Tracheal epithelial cell (primary cell): Measurements from ENCODE around the gene TMEM79. TPM values are rescaled to one million over a fixed set of nuclear protein-coding genes. Genes with fewer than 3 reads are reported as not detected.

Experiments
- total RNA-seq: library from RNA; depleted of rRNA; stranded (reverse); fragments of >200 nt; gene quantifications from 2 replicates; pipeline ENCODE4 v1.2.1, GENCODE V29; 2014

The TMEM79 gene
- total RNA-seq: 6.3 and 6.8 TPM in 2 replicates

GRCh38 chr1:156284112-156284511 is at the start of gene TMEM79:
Gene TMEM79, plus strand, starts transcription at chr1:156284325. Its CDS starts 902 bp downstream, at chr1:156285227.

GRCh38 chr1:156241926-156242325 is 42.2 kb upstream of the TMEM79 start, which contains the start of gene BGLAP:
Gene BGLAP, plus strand, starts transcription at chr1:156242184. Its CDS starts 48 bp downstream, at chr1:156242232.

GRCh38 chr1:156247460-156248322 is 36.4 kb upstream of the TMEM79 start, which contains the start of gene PAQR6:
Gene PAQR6, minus strand, starts transcription at chr1:156248056. Its CDS starts 1,325 bp downstream, at chr1:156246731.

GRCh38 chr1:156282479-156283222 is 1.5 kb upstream of the TMEM79 start, which contains the start of gene SMG5:
Gene SMG5, minus strand, starts transcription at chr1:156282825. Its CDS starts 145 bp downstream, at chr1:156282680.

GRCh38 chr1:156295391-156295947 is 11.3 kb downstream of the TMEM79 start, which contains the start of gene GLMP:
Gene GLMP, minus strand, starts transcription at chr1:156295679. Its CDS starts 34 bp downstream, at chr1:156295645.

GRCh38 chr1:156298852-156299357 is 14.8 kb downstream of the TMEM79 start, which contains the start of gene VHLL:
Gene VHLL, minus strand, starts transcription at chr1:156299307. Its CDS starts 118 bp downstream, at chr1:156299189.

GRCh38 chr1:156338180-156338976 is 54.3 kb downstream of the TMEM79 start, which contains the start of the genes CCT3 and TSACC:
Gene CCT3, minus strand, starts transcription at chr1:156338292. Its CDS starts 108 bp downstream, at chr1:156338184.
Gene TSACC, plus strand, starts transcription at chr1:156338526. Its CDS starts 1,232 bp downstream, at chr1:156339758.

Other genes with a start within 250 kb of the TMEM79 start
- 17.6 and 18.3 TPM in 2 replicates for gene UBQLN4, start 230.5 kb upstream of the TMEM79 start, total RNA-seq
- 48.4 and 74.9 TPM in 2 replicates for gene LAMTOR2, start 229.5 kb upstream of the TMEM79 start, total RNA-seq
- gene RAB25, start 223.2 kb upstream of the TMEM79 start, total RNA-seq: 52.2 and 69.4 TPM in 2 replicates
- 1.9 and 6.5 TPM in 2 replicates for gene MEX3A, start 201.9 kb upstream of the TMEM79 start, total RNA-seq
- 687 and 701 TPM in 2 replicates for gene LMNA, start 169.6 kb upstream of the TMEM79 start, total RNA-seq
- gene SEMA4A, start 130.7 kb upstream of the TMEM79 start, total RNA-seq: 3.4 TPM in 2 replicates
- 4.8 and 6.8 TPM in 2 replicates for gene SLC25A44, start 90.2 kb upstream of the TMEM79 start, total RNA-seq
- gene PMF1, start 71.3 kb upstream of the TMEM79 start, total RNA-seq: 36.4 and 58.4 TPM in 2 replicates
- 0.24 TPM in 1 of 2 replicates, not detected in the other for gene BGLAP, start 42.1 kb upstream of the TMEM79 start, total RNA-seq
- 0.72 TPM in 1 of 2 replicates, not detected in the other for gene PAQR6, start 36.3 kb upstream of the TMEM79 start, total RNA-seq
- 53.5 and 67.0 TPM in 2 replicates for gene SMG5, start 1.5 kb upstream of the TMEM79 start, total RNA-seq
- gene GLMP, start 11.4 kb downstream of the TMEM79 start, total RNA-seq: 28.9 and 37.7 TPM in 2 replicates
- gene VHLL, start 15.0 kb downstream of the TMEM79 start, total RNA-seq: 0.72 TPM in 1 of 2 replicates, not detected in the other
- 414 and 708 TPM in 2 replicates for gene CCT3, start 54.0 kb downstream of the TMEM79 start, total RNA-seq
- not detected in 2 replicates for gene TSACC, start 54.2 kb downstream of the TMEM79 start, total RNA-seq
- gene RHBG, start 84.9 kb downstream of the TMEM79 start, total RNA-seq: not detected in 2 replicates
- gene MEF2D, start 216.4 kb downstream of the TMEM79 start, total RNA-seq: 3.0 and 3.6 TPM in 2 replicates